HG02571 (cell line): ENCODE results near the gene SLC25A21.
"Not testable (repeated sequence)": the region's sequence is repeated elsewhere in the genome, so short reads cannot be mapped to it uniquely, and the experiment has no call there.

Experiments
- ATAC-seq: cut with Tn5 transposase; IDR thresholded peaks from one replicate; pipeline ENCODE4 v1.9.1; 2021; ENCODE audit warnings: mild to moderate bottlenecking, moderate library complexity; ENCODE audit not compliant: unreplicated experiment

Gene SLC25A21

DNA sequence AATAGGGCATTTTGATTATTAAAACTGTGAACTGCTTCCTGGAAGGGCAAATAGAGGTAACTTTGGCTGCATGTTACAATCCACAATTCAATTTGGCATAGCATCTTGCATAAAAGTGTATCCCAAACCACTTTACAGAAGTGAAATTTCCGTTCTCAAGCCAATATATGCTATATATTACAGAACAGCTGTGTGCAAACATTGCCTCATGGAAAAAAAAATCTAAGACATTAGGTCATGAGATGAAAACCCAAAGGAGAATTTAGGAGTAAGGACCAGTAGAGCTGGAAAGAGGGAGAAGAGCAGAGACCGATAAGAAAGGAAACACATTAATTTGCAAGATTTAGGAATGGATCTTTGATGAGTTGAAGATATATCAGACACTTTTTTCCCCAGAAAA lies 271.6 kb downstream of the SLC25A21 start:
- no peak for ATAC-seq

DNA sequence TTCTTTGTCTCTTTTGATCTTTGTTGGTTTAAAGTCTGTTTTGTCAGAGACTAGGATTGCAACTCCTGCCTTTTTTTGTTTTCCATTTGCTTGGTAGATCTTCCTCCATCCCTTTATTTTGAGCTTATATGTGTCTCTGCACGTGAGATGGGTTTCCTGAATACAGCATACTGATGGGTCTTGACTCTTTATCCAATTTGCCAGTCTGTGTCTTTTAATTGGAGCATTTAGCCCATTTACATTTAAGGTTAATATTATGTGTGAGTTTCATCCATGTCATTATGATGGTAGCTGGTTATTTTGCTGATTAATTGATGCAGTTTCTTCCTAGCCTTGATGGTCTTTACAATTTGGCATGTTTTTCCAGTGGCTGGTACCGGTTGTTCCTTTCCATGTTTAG lies 276.1 kb downstream of the SLC25A21 start:
- ATAC-seq: not testable (repeated sequence)

GRCh38 chr14:36884049-36884448 lies 288.4 kb downstream of the SLC25A21 start:
- no peak for ATAC-seq

DNA sequence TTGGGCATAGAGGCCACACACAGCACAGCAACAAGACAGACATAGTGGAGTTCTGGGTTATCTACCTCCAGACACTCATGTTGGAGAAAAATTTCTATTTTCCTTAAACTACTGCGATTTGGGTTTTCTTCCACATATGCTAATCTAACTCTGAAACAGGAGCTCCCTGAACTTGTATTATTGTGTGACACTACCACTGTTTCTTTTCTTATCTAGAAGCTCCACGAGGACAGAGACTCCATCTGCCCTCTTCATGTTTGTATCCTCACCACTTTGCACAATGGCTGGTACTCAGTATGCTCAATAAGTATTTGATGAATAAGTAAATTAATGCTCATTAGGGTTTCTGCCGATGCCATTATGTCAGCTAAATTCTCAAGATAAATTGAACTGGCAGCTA lies 292.1 kb downstream of the SLC25A21 start:
- ATAC-seq: no peak

- no peak for ATAC-seq
Measured at GRCh38 chr14:36879558-36879957, 292.8 kb downstream of the SLC25A21 start.

- ATAC-seq: no peak
Measured at GRCh38 chr14:36874396-36875138, 297.8 kb downstream of the SLC25A21 start.

- no peak for ATAC-seq
Measured at GRCh38 chr14:36870776-36871175, 301.6 kb downstream of the SLC25A21 start.

DNA sequence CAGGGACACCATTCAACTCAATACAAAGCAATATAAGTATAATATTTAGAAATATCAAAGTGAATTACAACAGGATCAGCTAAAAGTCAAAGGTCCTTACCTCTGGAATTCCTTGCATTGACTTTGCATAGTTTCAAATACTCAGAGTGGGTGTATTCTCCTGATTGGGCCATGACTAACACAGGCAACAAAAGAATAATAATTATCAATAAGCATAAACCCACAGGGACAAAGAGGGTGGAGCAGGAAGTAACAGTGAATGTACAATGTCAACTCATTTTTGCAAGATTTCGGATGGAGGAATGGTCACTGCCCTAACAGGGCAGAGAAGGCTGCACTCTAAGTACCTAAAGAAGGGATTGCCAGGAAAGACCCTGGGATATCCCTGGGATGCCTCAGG lies 303.3 kb downstream of the SLC25A21 start:
- ATAC-seq: no peak

- ATAC-seq: peak; percentile 62
Measured at GRCh38 chr14:36866867-36867266, 305.5 kb downstream of the SLC25A21 start.

DNA sequence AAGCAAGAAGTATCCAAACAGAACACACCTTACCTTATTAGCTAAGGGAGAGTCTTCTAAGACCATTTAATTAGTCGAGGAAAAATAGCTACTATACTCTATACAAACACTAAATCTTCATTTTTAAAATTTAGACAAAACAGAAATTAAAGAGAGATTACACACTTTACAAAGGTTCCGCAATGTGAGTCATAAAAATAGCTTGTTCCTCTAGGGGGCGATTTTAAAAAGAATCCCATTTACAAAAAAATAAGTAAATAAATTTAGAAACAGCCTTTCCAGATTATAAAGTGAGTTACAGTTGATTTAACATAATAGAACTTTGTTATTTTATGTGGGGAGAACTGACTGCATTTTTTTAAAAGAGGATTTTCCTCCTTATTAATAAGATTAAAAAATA lies 309.1 kb downstream of the SLC25A21 start:
- ATAC-seq: no peak

DNA sequence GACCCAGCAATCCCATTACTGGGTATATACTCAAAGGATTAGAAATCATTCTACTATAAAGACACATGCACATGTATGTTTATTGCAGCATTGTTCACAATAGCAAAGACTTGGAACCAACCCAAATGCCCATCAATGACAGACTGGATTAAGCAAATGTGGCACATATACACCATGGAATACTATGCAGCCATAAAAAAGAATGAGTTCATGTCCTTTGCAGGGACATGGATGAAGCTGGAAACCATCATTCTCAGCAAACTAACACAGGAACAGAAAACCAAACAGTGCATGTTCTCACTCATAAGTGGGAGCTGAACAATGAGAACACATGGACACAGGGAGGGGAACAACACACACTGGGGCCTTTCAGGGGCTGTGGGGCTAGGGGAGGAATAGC lies 310.2 kb downstream of the SLC25A21 start:
- ATAC-seq: not testable (repeated sequence)

DNA sequence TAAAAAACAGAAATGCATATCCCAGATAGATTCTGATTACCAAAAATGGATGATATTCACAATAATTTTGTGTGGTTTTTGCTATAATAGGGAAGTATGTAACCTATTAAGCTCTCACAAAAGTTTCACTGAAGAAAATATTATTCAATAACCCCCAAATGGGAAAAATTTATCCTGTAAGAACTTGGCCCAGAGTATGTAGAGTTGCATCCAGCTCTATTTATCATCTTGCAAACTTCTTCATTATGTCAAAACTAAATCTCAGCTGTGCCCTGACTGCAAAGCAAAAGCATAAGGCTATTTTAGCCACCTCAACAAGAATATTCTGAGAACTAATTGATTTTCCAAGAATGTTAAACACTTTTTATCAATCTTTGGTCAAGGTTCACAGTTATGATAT lies 311.6 kb downstream of the SLC25A21 start:
- ATAC-seq: no peak

- no peak for ATAC-seq
Measured at GRCh38 chr14:36859119-36859518, 313.3 kb downstream of the SLC25A21 start.

GRCh38 chr14:36857842-36858445 lies 314.5 kb downstream of the SLC25A21 start:
- no peak for ATAC-seq

DNA sequence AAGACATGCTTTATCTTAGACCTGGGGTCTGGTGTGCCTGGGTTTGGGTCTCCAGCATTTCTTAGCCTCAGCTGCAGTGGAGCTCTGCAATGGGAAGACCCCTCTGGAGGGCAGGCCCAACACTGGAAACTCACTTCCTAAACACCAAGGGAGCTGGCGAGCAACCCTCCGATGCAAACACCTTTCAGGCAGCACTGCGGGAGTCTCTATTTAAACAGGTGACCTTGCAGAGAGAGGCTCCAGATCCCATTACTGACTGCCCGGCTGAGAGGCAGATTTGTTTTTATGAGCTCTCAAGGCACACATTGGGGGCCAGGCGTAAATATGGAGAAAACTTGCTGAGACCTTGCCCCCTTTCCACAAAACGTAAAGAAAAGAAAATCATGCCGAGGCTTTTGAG lies 315.3 kb downstream of the SLC25A21 start:
- ATAC-seq: no peak

GRCh38 chr14:36856095-36856878 lies 316.1 kb downstream of the SLC25A21 start:
- ATAC-seq: no peak

GRCh38 chr14:36855396-36855795 lies 317.0 kb downstream of the SLC25A21 start:
- ATAC-seq: no peak

- no peak for ATAC-seq
Measured at GRCh38 chr14:36852981-36853691, 319.3 kb downstream of the SLC25A21 start.

GRCh38 chr14:36848213-36848612 lies 324.2 kb downstream of the SLC25A21 start:
- ATAC-seq: no peak

- no peak for ATAC-seq
Measured at GRCh38 chr14:36847366-36847765, 325.0 kb downstream of the SLC25A21 start.

DNA sequence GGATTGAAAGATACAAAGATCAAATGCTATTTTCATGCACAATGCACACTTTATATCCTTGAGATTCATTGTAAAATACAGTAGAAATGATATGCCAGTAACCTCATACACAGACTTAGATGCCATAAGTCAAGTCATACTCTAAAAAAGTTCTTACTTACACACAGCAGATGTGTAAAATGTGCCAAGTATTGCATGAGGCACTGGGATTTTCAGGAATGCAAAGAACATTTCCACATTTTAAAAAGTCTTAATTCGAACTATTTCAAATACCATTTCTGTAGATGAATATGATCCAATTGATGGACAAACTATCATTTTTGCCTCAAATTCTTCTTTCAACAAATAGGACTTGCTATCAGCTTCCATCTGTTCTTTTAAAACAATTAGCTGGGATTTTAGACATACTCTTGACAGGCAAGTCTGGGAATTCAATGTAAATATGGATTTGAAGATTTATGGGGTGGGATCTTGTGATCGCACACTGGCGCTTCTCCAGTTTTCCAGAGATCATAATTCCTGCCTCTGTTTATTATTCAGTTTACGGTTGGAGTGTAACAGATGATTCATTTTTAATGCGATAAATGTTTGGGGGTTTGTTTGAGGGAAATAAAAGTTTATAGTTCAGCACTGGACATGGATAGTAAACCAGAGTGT lies 326.9 kb downstream of the SLC25A21 start:
- ATAC-seq: no peak
